Endodermal cell (in vitro differentiated cells): Measurements from ENCODE around the gene SPDYE17. TPM values are rescaled to one million over a fixed set of nuclear protein-coding genes. Genes with fewer than 3 reads are reported as not detected.
"Not testable (repeated sequence)": the region's sequence is repeated elsewhere in the genome, so short reads cannot be mapped to it uniquely, and the experiment has no call there.

Experiments used
- DNase-seq: peaks from one replicate; pipeline ENCODE4 v3.0.0-alpha.2; 2017
- H3K27ac ChIP-seq: 2 replicates; pipeline ENCODE4 v1.5.1; 2013; ENCODE audit warnings: mild to moderate bottlenecking, low read depth, low read length, moderate library complexity
- H3K27me3 ChIP-seq: 2 replicates; pipeline ENCODE4 v1.6.1; 2013; ENCODE audit warnings: mild to moderate bottlenecking, low read length, moderate library complexity; ENCODE audit not compliant: insufficient read depth, control insufficient read depth, poor library complexity, severe bottlenecking
- H3K36me3 ChIP-seq: 2 replicates; pipeline ENCODE4 v1.7.0; 2013; ENCODE audit warnings: mild to moderate bottlenecking, low read length, moderate library complexity; ENCODE audit not compliant: control insufficient read depth, insufficient read depth
- H3K4me1 ChIP-seq: one replicate; pipeline ENCODE4 v1.7.0; 2013; ENCODE audit warnings: low read length; ENCODE audit not compliant: control insufficient read depth, insufficient read depth
- H3K4me3 ChIP-seq: 2 replicates; pipeline ENCODE4 v1.5.1; 2013; ENCODE audit warnings: mild to moderate bottlenecking, low read length, moderate library complexity
- H3K9ac ChIP-seq: 2 replicates; pipeline ENCODE4 v1.6.1; 2013; ENCODE audit warnings: mild to moderate bottlenecking, low read length, moderate library complexity; ENCODE audit not compliant: poor library complexity, severe bottlenecking; ENCODE audit errors: extremely low read depth
- H3K9me3 ChIP-seq: 2 replicates; pipeline ENCODE4 v1.6.1; 2013; ENCODE audit warnings: mild to moderate bottlenecking, low read length, moderate library complexity; ENCODE audit not compliant: control insufficient read depth
- H3K27ac Mint-ChIP-seq: 2 replicates; pipeline ENCODE4 v1.8.0; 2020; ENCODE audit warnings: mixed read lengths
- H3K27me3 Mint-ChIP-seq: 2 replicates; pipeline ENCODE4 v1.8.0; 2021; ENCODE audit warnings: mild to moderate bottlenecking, mixed read lengths; ENCODE audit not compliant: insufficient read depth
- H3K36me3 Mint-ChIP-seq: 2 replicates; pipeline ENCODE4 v1.8.0; 2020; ENCODE audit warnings: low read depth, mixed read lengths
- H3K4me1 Mint-ChIP-seq: 2 replicates; pipeline ENCODE4 v1.8.0; 2020; ENCODE audit warnings: mixed read lengths
- H3K4me3 Mint-ChIP-seq: 2 replicates; pipeline ENCODE4 v1.8.0; 2020; ENCODE audit warnings: mild to moderate bottlenecking, moderate library complexity, mixed read lengths
- H3K9me3 Mint-ChIP-seq: 2 replicates; pipeline ENCODE4 v1.8.0; 2020; ENCODE audit warnings: mild to moderate bottlenecking, mixed read lengths
- WGBS, 2 experiments: methylation state at CpG; one replicate each; pipeline versions ENCODE4 v1.1.5 to v1.1.7; 2013; ENCODE audit warnings: missing lambda C conversion rate in 2 of 2, mixed read lengths in 1 of 2; ENCODE audit not compliant: insufficient coverage in 1 of 2, insufficient read length in 1 of 2; 5-methylcytosine and 5-hydroxymethylcytosine counted together
- total RNA-seq, 2 donors: library from RNA; stranded (reverse); fragmentation: NEBNext Ultra II Directional in 1 of 2; extraction: Animal tissue kit (Norgen Biotek cat#: 25700) in 1 of 2; gene quantifications; 2 replicates in 1 of 2; 3 replicates in 1 of 2; pipeline ENCODE4 v1.2.1, GENCODE V29; 2021

The SPDYE17 gene
- total RNA-seq, 2 donors from 2014 or later: not detected

DNA sequence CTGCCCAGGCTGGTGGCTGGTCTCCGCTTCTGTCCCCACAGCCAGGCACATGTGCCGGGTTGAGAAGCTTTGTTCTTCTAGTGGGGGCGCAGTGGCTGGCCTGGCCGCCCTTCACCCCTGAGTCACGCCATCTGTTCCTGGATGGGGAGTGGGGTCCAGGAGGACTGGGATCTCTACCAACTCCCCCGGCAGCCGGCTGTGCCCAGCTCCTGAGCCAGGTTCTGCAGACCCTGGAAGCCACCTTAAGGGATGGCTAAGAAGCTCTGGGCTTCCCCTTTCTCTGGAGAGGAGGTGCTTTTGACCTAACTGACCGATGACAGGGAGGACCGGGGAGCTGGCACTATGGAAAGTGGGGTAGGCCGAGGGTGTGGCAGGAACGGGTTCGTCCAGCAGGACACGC is 37.9 kb downstream of the SPDYE17 start:
- not testable (repeated sequence) for H3K27ac ChIP-seq, H3K27ac Mint-ChIP-seq, H3K4me3 Mint-ChIP-seq, H3K4me3 ChIP-seq, H3K9ac ChIP-seq, DNase-seq, H3K4me1 Mint-ChIP-seq, H3K9me3 ChIP-seq, H3K4me1 ChIP-seq, H3K27me3 Mint-ChIP-seq, H3K36me3 Mint-ChIP-seq, H3K27me3 ChIP-seq, H3K9me3 Mint-ChIP-seq, H3K36me3 ChIP-seq
- 100% methylated on average over 1 of the region's 13 CpGs; no CpG with 5 or more reads in 1 of the 2 experiments for WGBS, 2 experiments

DNA sequence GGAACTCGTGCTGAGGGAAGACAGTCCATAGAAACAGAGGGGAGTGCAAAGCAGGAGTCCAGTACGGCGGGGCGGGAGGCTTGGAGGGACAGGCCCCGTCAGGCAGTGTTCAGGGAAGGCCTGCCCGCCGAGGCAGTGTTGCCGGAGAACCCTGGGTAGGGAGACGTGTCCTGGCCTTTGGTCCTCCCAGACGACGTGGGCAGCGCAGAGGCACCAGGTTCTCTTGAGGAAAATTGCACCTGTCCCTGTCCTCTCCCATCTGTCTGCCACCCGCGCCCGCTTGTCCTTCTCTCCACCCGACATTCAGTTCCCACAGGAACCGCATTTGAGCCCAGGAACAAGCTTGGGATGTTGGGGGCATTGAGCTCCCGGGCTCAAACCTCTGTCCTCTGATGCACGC is 38.3 kb downstream of the SPDYE17 start:
- H3K9me3 ChIP-seq, H3K9ac ChIP-seq, H3K9me3 Mint-ChIP-seq, H3K27me3 ChIP-seq, H3K4me1 Mint-ChIP-seq, H3K4me3 ChIP-seq, H3K36me3 Mint-ChIP-seq, H3K36me3 ChIP-seq, DNase-seq, H3K27me3 Mint-ChIP-seq, H3K27ac Mint-ChIP-seq, H3K4me3 Mint-ChIP-seq, H3K27ac ChIP-seq, H3K4me1 ChIP-seq: not testable (repeated sequence)
- WGBS, 2 experiments: 96 to 100% methylated on average over 2 to 18 of the region's 19 CpGs

DNA sequence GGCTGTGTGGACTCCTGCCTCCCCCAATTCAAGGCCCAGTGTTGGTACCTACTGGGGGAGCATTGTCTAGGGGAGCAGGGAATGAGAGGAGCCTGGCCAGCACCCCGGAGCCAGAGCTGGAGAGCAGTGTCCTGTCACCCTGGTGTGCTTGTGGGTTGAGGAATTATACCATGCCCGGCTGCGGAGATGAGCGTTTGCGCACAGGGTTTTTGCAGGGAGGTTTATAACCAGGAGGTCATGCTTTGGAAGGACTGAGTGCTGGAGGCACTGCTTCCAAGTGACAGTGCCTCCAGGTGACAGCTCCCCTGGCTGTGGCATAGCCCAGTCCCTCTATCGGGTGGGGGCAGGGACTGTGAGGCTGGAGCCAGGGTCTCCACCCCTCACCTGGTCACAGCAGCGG is 39.3 kb downstream of the SPDYE17 start:
- H3K36me3 Mint-ChIP-seq, H3K27me3 Mint-ChIP-seq, H3K27ac Mint-ChIP-seq, H3K27me3 ChIP-seq, H3K9me3 ChIP-seq, H3K4me1 ChIP-seq, H3K4me1 Mint-ChIP-seq, H3K4me3 ChIP-seq, H3K9ac ChIP-seq, H3K9me3 Mint-ChIP-seq, H3K27ac ChIP-seq, H3K36me3 ChIP-seq, H3K4me3 Mint-ChIP-seq, DNase-seq: not testable (repeated sequence)
- WGBS, 2 experiments: 94% methylated on average over 4 of the region's 7 CpGs; no CpG with 5 or more reads in 1 of the 2 experiments

DNA sequence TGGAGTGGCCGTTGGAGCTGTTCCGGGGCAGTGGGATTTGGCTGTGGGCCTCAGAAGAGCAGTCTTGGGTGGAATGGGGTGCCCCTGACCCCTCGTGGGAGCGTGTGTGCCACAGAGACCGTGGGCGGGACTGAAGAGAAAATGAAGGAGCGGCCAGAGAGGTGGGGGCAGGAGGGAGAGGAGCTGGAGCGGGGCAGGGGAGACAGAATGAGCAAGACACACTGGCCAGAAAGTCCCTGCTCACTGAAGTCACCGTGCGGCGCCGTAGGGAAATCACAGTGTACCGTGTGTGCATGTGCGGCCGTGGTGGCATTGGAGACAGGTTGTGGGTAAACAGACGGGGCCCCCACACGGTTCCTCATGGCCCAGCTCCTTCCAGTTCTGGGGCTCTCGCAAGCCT is 40.0 kb downstream of the SPDYE17 start:
- H3K9me3 ChIP-seq, DNase-seq, H3K27me3 ChIP-seq, H3K36me3 ChIP-seq, H3K4me1 Mint-ChIP-seq, H3K36me3 Mint-ChIP-seq, H3K4me3 ChIP-seq, H3K27ac ChIP-seq, H3K9me3 Mint-ChIP-seq, H3K27ac Mint-ChIP-seq, H3K4me1 ChIP-seq, H3K9ac ChIP-seq, H3K27me3 Mint-ChIP-seq, H3K4me3 Mint-ChIP-seq: not testable (repeated sequence)
- 79% methylated on average over 4 of the region's 18 CpGs; no CpG with 5 or more reads in 1 of the 2 experiments for WGBS, 2 experiments

DNA sequence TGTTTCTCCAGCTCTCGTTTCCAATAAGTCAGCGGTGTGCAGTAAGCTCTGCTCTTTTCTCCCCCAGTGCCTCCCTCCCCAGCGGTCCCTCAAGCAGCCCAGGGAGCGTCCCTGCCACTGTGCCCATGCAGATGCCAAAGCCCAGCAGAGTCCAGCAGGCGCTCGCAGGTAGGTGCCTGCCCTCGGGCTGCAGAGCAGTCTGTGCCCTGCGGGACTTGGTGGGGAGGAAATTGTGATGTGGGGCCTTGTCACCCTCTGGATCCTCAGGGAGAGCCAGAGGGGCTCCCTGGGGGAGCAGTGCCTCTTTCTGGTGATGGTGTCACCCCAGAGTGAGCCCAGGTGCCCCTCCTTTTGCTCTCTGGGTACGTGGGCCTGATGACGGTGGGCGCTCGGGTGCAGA is 42.0 kb downstream of the SPDYE17 start:
- H3K27ac ChIP-seq, H3K27me3 Mint-ChIP-seq, DNase-seq, H3K9me3 ChIP-seq, H3K4me3 Mint-ChIP-seq, H3K4me1 Mint-ChIP-seq, H3K36me3 Mint-ChIP-seq, H3K27ac Mint-ChIP-seq, H3K9ac ChIP-seq, H3K27me3 ChIP-seq, H3K4me3 ChIP-seq, H3K4me1 ChIP-seq, H3K36me3 ChIP-seq, H3K9me3 Mint-ChIP-seq: not testable (repeated sequence)
- 98% methylated on average over 4 of the region's 12 CpGs; no CpG with 5 or more reads in 1 of the 2 experiments for WGBS, 2 experiments

DNA sequence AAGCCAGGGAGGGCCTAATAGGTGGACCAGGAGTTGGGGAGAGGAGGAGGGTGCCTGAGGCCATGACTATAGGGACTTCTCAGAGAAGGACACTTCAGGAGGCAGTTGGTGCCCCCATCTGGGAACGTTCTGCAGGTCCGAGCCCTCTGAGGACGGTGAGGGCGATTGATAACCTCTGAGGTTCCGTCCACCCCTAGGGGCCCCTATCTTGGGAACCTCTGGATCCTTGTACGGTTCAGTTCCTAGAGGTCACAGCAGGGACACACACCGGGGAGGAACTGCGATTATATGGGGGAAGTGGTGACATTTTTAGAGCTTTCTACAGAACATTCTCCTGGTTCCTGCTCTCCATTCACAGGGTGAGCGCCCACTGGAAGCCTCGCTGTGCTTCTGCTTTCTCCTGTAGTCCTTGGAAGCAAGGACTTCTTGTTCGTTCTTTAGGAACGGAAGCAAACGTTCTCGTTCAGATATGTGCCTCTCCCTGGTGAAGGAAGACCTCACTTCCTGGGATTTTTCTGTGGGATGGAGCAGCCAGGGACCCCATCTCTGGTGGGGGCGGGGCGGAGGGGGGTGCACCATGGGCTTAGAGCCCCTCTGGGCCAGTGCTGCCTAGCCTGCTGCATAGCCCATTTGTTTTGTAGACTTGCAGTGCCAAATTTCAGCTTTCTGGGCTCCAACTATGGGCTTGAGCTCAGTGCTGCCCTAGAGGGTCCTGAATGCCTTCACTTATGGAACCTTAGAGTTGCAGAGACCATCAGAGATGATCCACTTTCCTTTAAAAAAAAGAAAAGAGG is 46.0 kb downstream of the SPDYE17 start:
- H3K9ac ChIP-seq, DNase-seq, H3K27ac Mint-ChIP-seq, H3K4me3 ChIP-seq, H3K9me3 Mint-ChIP-seq, H3K36me3 ChIP-seq, H3K27me3 Mint-ChIP-seq, H3K4me1 ChIP-seq, H3K27ac ChIP-seq, H3K36me3 Mint-ChIP-seq, H3K9me3 ChIP-seq, H3K4me1 Mint-ChIP-seq, H3K27me3 ChIP-seq, H3K4me3 Mint-ChIP-seq: not testable (repeated sequence)
- WGBS, 2 experiments: 96% methylated on average over 2 of the region's 16 CpGs; no CpG with 5 or more reads in 1 of the 2 experiments

DNA sequence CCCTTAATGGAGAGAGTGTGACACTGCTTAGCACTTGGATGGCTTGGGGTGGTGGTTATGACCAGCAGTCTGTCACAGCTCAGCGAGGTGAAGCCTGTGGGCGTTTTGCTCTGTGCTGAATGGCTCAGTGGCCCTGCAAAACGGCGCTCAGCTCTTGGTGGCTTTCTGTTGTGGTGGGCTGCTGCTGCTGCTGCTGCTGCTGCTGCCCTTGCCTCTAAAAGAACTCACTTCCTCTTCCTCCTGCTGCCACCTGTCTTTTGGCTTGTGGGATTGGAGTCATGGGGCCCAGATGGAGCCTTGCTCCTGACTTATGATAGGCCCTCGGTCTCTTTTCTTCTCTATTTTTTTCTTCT is 47.4 kb downstream of the SPDYE17 start:
- WGBS, 2 experiments: no CpG with 5 or more reads among the region's 5 CpGs
- not testable (repeated sequence) for H3K4me3 Mint-ChIP-seq
- peaks cover 17% of the 10 kb centered on the region for H3K36me3 Mint-ChIP-seq

More for the DNA sequence above, 47.4 kb downstream of the SPDYE17 start:
- not testable (repeated sequence) for H3K36me3 ChIP-seq, H3K27me3 Mint-ChIP-seq, H3K27me3 ChIP-seq, H3K9ac ChIP-seq, H3K9me3 ChIP-seq, H3K9me3 Mint-ChIP-seq, H3K27ac Mint-ChIP-seq, H3K27ac ChIP-seq, H3K4me1 ChIP-seq, H3K4me3 ChIP-seq, DNase-seq, H3K4me1 Mint-ChIP-seq
